Parietal lobe (tissue), 2 donors: ENCODE measurements around the gene CACNA1D. TPM values are rescaled to one million over a fixed set of nuclear protein-coding genes. Genes with fewer than 3 reads are reported as not detected.
A peak's percentile ranks its signal among the peaks of the same experiment; 100 is the strongest.

Experiments used
- small RNA-seq: library from RNA; depleted of rRNA; stranded (forward); fragments of <200 nt; gene quantifications from one replicate; pipeline ENCODE3, GENCODE V24; 2014; ENCODE audit warnings: low replicate concordance
- total RNA-seq: library from RNA; depleted of rRNA; stranded (reverse); fragments of >200 nt; gene quantifications from one replicate; pipeline ENCODE4 v1.2.3, GENCODE V29; 2014

Gene CACNA1D
- total RNA-seq: 49.8 TPM

GRCh38 chr3:53493963-53494791 lies at the start of gene CACNA1D:
TSS of gene CACNA1D (plus strand) at chr3:53494611. CDS start at chr3:53495167, 556 bp downstream.

GRCh38 chr3:53846134-53846850 lies 351.9 kb downstream of the CACNA1D start, which contains the start of the genes CHDH and IL17RB:
TSS of gene CHDH (minus strand) at chr3:53846419. CDS start at chr3:53824008, 22,411 bp downstream.
TSS of gene IL17RB (plus strand) at chr3:53846568. CDS start at chr3:53846589, 21 bp downstream.

Small RNAs within 50 kb of the gene (small RNA-seq; reads per million reads assigned to genes)
- not detected for gene AC012467.1
- 9.8 reads per million, percentile 90 among the genes with 10 or more reads in this experiment for gene RF00154

Other genes starting within 250 kb of the CACNA1D start
- gene TKT, start 238.6 kb upstream of the CACNA1D start, total RNA-seq: 120 TPM
- gene DCP1A, start 147.1 kb upstream of the CACNA1D start, total RNA-seq: 23.8 TPM